SJSA1 (cell line): Measurements from ENCODE around the gene MAP2K2. TPM values are rescaled to one million over a fixed set of nuclear protein-coding genes. Genes with fewer than 3 reads are reported as not detected.

Source experiments
- DNase-seq, 2 experiments: peaks; one replicate each; pipeline ENCODE4 v3.0.0-alpha.2; 2015 to 2020; ENCODE audit warnings: low spot score in 2 of 2, low read depth in 1 of 2
- H3K27ac ChIP-seq: fragments of 250-450 bp; sonication (Bioruptor Pico); 2 replicates; pipeline ENCODE4 v1.5.1; 2020; ENCODE audit warnings: mild to moderate bottlenecking, moderate library complexity
- H3K27me3 ChIP-seq: fragments of 250-450 bp; sonication (Bioruptor Pico); replicated peaks from 2 replicates; pipeline ENCODE4 v1.5.1; 2020; ENCODE audit warnings: mild to moderate bottlenecking, moderate library complexity
- H3K36me3 ChIP-seq: fragments of 250-450 bp; sonication (Bioruptor Pico); 2 replicates; pipeline ENCODE4 v1.5.1; 2020; ENCODE audit warnings: mild to moderate bottlenecking
- H3K4me1 ChIP-seq: fragments of 250-450 bp; sonication (Bioruptor Pico); replicated peaks from 2 replicates; pipeline ENCODE4 v1.6.1; 2021; ENCODE audit warnings: mild to moderate bottlenecking
- H3K4me3 ChIP-seq: fragments of 250-450 bp; sonication (Bioruptor Pico); 2 replicates; pipeline ENCODE4 v1.5.1; 2020; ENCODE audit warnings: mild to moderate bottlenecking
- H3K9me3 ChIP-seq: fragments of 250-450 bp; sonication (Bioruptor Pico); replicated peaks from 2 replicates; pipeline ENCODE4 v1.5.1; 2020; ENCODE audit warnings: mild to moderate bottlenecking
- total RNA-seq: library from RNA; depleted of rRNA; stranded (reverse); fragments of >200 nt; shearing (Covaris generic); gene quantifications from 2 replicates; pipeline ENCODE4 v1.2.3, GENCODE V29; 2014

MAP2K2 gene
- total RNA-seq, 1 experiment from 2014 or later = 188 TPM

DNA sequence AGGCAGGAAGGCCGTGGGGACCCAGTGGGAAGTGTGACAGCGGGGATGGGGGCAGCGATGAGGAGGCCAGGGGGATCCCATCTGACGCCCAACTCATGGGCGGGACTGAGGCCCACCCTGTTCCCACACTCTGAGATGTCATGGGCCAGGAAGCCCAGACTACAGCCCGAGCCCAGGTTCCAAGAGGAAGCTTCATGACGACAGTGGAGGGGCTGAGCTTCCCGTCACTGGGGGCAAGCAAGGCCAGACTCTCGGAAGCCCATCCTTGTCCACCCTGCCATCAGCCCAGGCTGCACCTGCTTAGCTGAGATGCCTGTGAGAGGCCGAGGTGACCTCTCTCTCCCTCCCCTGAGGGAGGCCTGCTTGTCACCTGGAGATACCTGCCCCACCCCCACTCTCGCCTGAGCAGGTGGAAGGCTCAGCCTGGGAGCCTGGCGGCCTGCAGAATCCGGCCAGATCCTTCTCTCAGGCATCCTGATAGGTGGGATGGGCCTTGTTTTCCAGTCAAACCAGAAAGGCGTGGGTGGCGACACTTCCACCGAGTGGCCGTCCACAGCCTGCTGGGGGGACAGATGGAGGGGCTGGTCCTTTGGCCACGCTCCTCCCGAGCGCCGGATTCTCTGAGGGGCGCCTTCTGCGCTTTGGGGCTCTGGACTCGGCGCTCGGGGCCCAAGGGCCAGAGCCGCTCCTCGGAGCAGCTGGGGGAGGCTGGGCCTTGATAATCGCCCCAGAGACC, 62.1 kb downstream of the MAP2K2 start:
- Histone ChIP-seq H3K27ac (no peak overlapping the region), H3K36me3 (peaks cover 65% of the 10 kb centered on the region), H3K27me3 (no peaks in the 10 kb centered on the region), H3K4me1 (peaks cover 39% of the 10 kb centered on the region), H3K4me3 (no peak overlapping the region), H3K9me3 (no peaks in the 10 kb centered on the region)
- peak in 1 of 2 experiments; percentile 46 for DNase-seq

DNA sequence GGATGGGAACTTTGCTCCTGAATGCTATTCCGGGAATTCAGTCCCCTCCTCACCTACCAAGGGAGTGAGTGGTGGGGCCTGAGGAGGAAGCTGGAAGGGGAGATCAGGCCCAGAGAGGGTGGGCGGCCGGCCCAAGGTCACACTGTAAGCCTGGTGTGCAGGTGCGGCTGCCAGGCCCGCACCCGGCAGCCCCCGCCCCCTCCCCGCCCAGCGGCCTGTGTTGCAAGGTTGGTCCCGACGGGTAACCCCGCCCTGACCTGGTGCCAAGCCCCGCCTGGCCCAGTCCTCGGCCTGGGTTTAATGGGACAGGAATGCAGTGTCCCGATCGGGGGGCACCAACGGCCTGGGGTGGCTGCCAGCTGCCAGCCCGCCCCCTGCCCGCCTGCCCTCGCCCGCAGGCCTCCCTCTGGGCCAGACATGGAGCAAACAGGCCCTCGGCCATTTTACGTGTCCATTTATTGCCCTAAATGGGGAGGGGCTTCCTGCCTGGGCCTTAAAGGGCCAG, 62.7 kb downstream of the MAP2K2 start:
- no peak overlapping the region for H3K4me3 ChIP-seq
- no peaks in the 10 kb centered on the region for H3K27me3 ChIP-seq
- peaks cover 65% of the 10 kb centered on the region for H3K36me3 ChIP-seq
- no peaks in the 10 kb centered on the region for H3K9me3 ChIP-seq
- H3K27ac ChIP-seq = no peak overlapping the region
- peaks cover 39% of the 10 kb centered on the region for H3K4me1 ChIP-seq
- peak in 1 of 2 experiments; percentile 44 for DNase-seq

DNA sequence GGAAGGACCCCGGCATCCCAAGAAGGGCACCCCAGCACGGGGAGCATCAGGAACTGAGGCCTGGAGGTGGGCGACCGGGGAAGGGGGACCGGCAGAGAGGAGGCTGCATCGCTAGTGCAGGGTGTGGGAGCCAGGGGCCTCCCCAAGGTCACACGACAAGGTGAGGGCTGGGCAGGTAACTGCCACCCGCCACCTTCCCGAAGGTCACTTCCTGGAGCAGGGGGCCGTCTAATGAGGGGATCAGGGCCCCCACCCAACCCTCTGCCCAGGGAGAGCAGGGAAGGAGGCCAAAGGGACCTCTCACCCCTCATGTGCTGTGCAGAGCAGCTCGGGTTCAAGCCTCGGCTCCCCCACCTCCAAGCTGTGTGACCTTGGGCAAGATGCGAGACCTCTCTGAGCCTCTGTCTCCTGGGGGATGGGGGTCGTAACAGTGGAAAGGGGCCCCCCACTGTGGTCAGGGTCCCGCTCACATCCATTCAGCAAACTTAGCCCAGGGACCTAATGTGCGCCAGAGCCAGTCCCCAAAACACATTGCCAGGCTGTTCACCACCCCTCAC, 63.2 kb downstream of the MAP2K2 start:
- peaks cover 39% of the 10 kb centered on the region for H3K4me1 ChIP-seq
- no peak for DNase-seq
- no peaks in the 10 kb centered on the region for H3K27me3 ChIP-seq
- H3K9me3 ChIP-seq = no peaks in the 10 kb centered on the region
- no peak overlapping the region for H3K4me3 ChIP-seq
- H3K27ac ChIP-seq = no peak overlapping the region
- H3K36me3 ChIP-seq = peaks cover 70% of the 10 kb centered on the region

DNA sequence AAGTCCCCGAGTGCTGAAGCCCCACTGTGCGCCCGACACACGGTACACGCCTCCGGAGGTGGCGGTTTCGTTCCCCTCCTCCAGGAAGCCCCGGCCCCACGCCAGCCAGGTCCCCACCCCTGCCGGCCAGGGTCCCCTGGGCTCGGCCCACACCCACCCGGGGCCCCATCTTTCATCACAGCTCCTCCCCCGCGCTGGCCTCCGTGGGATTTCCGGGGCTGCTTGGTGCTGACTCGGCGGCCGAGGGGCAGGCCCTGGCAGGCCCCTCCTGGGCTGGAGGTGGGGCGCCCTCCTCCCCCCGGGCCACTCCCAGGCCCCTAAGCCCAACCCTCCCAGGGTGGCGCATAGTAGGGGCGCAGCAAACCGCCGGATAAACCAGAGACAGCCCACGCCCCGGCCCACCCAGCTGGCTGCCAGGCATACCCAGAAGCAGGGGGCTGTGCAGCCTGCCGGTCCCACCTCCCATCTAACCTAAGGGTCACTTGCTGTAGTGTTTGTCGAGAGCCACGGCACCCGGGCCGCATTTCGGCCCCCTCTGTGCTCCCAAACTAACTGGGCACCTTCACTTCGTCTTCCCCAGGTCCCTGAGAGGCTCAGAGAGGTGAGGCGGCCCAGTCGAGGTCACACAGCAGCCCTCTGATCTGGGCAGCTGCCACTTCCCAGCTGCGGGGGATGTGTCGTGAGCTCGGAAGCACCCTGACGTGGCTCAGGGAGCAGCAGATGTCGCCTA, 63.9 kb downstream of the MAP2K2 start:
- no peaks in the 10 kb centered on the region for H3K9me3 ChIP-seq
- peak in 1 of 2 experiments; percentile 44 for DNase-seq
- H3K4me1 ChIP-seq = peaks cover 39% of the 10 kb centered on the region
- H3K27me3 ChIP-seq = no peaks in the 10 kb centered on the region
- H3K4me3 ChIP-seq = no peak overlapping the region
- H3K27ac ChIP-seq = no peak overlapping the region
- peaks cover 73% of the 10 kb centered on the region for H3K36me3 ChIP-seq

DNA sequence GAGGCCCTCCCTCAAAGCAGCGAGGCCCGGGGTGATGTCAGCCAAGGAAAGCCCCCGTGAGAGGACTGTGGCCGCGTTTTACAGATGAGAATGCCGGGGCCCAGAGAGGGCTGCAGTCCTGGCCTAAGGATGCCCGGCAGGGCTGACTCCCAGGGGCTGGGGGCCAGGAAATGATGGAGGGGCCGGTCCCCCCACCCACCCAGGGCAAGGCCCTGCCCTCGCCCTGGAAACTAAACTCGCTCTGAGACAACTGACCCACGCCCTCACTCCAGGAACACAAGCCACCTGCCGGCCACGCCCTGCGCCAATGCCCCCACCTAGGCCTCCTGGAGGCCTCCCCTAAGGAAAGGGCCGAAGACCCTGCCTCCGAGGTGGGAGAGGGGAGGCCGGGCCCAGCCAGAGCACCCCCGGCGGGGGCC, 64.5 kb downstream of the MAP2K2 start:
- no peaks in the 10 kb centered on the region for H3K9me3 ChIP-seq
- peaks cover 73% of the 10 kb centered on the region for H3K36me3 ChIP-seq
- DNase-seq = no peak
- no peak overlapping the region for H3K27ac ChIP-seq
- H3K4me3 ChIP-seq = no peak overlapping the region
- H3K4me1 ChIP-seq = peaks cover 34% of the 10 kb centered on the region
- H3K27me3 ChIP-seq = no peaks in the 10 kb centered on the region

DNA sequence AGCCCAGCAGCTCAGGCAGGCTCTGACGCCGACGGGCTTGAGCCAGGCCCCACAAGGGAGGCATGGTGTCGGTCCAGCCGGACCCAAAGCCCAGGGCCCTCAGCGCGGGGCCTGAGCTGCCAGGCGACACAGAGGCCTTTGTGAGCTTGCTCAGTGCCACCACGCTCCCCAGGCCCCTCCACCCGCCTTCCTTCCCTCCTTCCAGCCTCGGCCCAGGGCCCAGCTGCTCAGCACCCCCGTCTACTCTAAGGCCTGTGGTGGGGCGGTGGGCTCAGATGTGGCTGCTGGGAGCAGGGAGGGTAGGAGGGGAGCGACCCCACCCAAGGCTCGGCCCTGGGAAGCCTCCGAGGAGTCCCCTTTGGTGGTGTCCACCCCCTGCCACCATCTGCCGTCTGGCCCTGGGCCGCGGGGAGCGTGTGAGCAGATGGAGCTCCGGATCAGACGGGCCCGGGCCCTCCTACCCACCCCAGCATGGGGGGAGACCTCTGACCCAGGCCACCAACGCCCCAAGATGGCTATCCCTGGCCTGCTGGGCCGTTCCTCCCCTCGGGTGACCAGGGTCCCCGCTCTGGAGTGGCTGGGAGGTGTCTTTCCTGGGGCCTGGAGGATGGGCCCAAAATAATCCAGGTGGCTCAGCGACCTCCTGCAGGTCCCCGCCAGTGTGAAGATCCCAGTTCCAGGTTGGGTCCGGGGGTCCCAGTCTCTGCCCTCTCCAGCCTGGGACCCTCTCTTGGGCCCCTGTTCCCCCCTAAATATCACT, 65.0 kb downstream of the MAP2K2 start:
- H3K4me1 ChIP-seq = peaks cover 28% of the 10 kb centered on the region
- peak overlapping the region; percentile 32; the same call in 1 of the 2 replicates for H3K27ac ChIP-seq
- peak in 1 of 2 experiments; percentile 45 for DNase-seq
- H3K27me3 ChIP-seq = no peaks in the 10 kb centered on the region
- peaks cover 73% of the 10 kb centered on the region for H3K36me3 ChIP-seq
- H3K4me3 ChIP-seq = no peak overlapping the region
- H3K9me3 ChIP-seq = no peaks in the 10 kb centered on the region

DNA sequence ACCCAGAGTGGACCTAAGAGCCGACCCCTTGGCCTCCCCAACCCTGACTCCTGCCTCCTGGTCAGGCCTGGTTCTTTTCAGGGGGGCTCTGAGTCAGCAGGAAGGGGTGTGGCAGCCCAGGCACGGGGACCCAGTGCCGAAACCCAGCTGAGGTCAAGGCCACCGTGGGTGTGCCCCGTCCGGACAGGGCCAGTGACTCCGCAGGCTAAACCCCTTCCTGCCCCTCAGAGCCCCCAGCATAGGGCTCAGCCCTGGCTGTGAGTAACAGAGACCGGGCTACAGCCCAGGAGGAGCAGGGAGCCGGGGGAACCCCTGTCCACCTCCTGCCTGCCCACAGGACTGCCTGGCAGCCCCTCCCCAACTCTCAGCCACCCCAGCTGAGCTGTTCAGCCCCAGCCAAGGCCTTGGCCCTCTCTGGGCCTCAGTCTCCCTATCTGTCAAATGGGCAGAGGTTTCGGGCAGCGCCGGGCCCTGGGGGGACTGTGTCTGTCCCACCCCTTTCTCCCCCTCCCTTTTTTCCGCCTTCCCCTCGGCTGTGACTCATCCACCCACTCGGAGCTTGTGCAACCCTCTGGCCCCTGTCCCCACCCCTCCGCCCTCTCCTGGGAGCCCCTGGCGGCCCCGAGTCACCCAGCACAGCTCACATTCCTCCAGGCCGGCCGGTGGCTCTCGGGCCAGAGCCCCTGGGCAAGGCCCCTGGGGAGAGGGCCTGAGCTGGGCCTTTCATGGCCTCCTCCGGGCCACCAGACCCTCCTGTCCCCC, 65.8 kb downstream of the MAP2K2 start:
- Histone ChIP-seq H3K4me1 (peaks cover 22% of the 10 kb centered on the region), H3K27me3 (no peaks in the 10 kb centered on the region), H3K9me3 (no peaks in the 10 kb centered on the region), H3K4me3 (no peak overlapping the region), H3K36me3 (peaks cover 73% of the 10 kb centered on the region), H3K27ac (peak overlapping the region; percentile 32)
- DNase-seq = peak; percentile 56 to 90

DNA sequence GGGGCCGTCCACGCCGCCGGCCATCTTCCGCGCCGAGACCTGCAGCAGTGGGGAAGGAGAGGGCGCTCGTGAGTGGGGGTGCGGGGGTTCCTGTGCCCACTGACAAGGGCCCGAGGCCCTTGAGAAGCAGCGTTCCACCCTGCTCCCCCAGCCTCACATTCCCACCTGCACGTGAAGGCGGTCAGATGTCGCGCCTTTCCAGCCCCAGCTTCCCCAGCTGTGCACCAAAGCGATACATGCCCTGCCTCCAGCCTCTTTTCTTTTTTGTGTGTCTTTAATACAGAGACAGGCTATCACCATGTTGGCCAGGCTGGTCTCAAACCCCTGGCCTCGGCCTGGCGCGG, 68.7 kb downstream of the MAP2K2 start:
- peaks cover 32% of the 10 kb centered on the region for H3K4me1 ChIP-seq
- H3K27ac ChIP-seq = no peak overlapping the region
- H3K9me3 ChIP-seq = no peaks in the 10 kb centered on the region
- DNase-seq = no peak
- peaks cover 74% of the 10 kb centered on the region for H3K36me3 ChIP-seq
- no peaks in the 10 kb centered on the region for H3K27me3 ChIP-seq
- H3K4me3 ChIP-seq = no peak overlapping the region

DNA sequence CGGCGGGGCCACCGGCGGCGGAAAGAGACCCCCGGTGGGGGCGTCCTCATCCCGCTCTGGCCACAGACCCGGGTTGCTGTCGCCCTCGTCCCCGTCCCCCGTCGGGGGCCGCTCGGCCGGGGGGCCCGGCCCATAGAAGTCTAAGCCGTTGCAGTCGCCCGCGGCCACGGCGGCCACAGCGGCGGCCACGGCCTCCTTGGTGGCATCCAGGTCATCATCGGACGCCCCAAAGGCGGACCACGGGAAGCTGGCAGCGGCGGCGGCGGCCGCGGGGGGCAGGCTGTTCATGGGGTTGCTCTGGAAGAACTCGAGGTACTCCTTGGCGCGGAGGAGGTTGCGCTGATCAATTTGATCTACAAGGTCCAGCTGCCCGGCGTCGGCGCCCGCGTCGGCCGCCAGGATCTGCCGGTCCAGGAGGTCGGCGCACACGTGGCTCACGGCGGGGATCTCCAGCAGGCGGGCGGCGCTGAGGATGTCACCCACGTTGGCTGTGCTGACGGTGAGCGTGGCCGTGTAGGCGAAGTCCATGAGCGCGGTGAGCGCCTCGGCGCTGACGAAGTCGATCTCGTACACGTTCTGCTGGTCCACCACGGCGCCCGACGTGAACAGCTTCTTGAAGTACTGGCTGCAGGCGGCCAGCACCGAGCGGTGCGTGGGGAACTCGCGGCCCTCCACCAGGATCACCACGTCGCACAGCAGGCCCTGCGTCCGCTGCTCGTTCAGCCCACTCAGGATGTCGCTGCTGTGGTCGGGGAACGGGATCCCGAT, 69.3 kb downstream of the MAP2K2 start:
- H3K27ac ChIP-seq = no peak overlapping the region
- no peaks in the 10 kb centered on the region for H3K27me3 ChIP-seq
- peaks cover 30% of the 10 kb centered on the region for H3K4me1 ChIP-seq
- no peaks in the 10 kb centered on the region for H3K9me3 ChIP-seq
- no peak for DNase-seq
- H3K36me3 ChIP-seq = peaks cover 74% of the 10 kb centered on the region
- no peak overlapping the region for H3K4me3 ChIP-seq

DNA sequence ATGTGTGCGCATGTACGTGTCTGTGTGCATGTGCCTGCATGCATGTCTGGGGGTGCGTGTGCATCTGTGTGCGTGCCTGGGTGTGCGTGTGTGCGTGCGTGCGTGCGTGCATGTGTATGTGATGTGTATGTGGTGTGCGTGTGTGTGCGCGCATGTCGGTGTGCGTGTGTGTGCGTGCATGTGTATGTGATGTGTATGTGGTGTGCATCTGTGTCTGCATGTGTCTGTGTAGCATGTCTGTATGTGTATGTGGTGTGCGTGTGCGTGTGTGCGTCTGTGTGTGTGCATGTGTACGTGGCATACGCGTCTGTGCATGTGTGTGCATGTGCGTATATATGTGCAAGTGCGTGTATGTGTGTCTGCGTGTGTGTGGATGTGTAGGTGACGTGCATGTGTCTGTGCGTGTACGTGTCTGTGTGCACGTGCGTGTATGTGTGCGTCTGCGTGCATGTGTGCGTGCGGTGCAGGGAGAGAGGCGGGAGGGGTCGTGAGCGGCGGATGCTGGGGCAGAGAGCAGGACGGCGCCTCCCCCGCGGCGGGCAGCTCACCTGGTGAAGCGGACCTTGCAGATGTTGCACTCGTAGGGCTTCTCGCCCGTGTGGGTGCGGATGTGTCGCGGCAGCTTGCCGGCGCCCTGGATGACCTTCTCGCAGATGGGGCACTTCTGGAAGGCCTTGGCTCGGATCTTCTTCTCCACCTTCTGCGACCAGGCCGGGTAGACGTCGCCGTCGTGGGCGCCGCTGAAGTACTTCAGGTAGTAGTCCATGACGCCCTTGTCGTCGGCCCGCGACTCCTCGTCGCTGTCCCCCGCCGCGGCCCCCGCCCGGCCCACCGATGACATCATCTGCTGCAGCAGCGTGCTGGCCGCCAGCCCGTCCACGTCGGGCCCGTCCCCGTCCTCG, 70.2 kb downstream of the MAP2K2 start:
- DNase-seq = no peak
- no peak overlapping the region for H3K4me3 ChIP-seq

DNA sequence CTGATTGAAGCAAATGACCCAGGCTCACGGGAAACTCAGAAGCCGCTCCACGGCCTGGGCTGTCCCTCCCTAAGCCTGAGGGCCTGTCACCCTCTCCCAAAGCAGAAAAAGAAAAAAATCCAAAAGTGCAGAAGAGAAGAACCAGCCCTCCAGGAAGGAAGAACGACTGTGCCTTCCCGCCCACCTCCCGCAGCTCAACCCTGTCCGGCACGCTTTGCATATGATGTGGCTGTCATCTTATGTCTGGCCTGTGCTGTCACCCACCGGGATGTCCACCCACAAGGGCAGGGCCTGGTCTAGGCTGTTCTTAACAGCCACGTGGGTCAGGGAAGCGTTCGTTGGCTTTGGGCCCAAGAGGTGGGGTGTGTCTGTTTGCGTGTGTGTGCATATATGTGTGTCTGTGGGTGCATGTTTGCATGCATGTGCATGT, 70.9 kb downstream of the MAP2K2 start:
- Histone ChIP-seq H3K36me3 (peaks cover 76% of the 10 kb centered on the region), H3K4me1 (peaks cover 14% of the 10 kb centered on the region), H3K4me3 (no peak overlapping the region), H3K27me3 (no peaks in the 10 kb centered on the region), H3K9me3 (no peaks in the 10 kb centered on the region), H3K27ac (no peak overlapping the region)
- DNase-seq = no peak

More for the DNA sequence above, 70.2 kb downstream of the MAP2K2 start:
- no peaks in the 10 kb centered on the region for H3K27me3 ChIP-seq
- peaks cover 70% of the 10 kb centered on the region for H3K36me3 ChIP-seq
- no peaks in the 10 kb centered on the region for H3K9me3 ChIP-seq
- peaks cover 21% of the 10 kb centered on the region for H3K4me1 ChIP-seq
- H3K27ac ChIP-seq = no peak overlapping the region
